Astrocyte of the spinal cord (primary cell): ENCODE measurements around the gene KDM6B.

ENCODE experiments used
- DNase-seq: peaks from one replicate; pipeline ENCODE4 v3.0.0; 2011; ENCODE audit warnings: low read depth, low spot score
- H3K4me3 ChIP-seq: 2 replicates; pipeline ENCODE4 v1.5.1; 2011; ENCODE audit warnings: low read depth, mild to moderate bottlenecking, low read length, moderate library complexity
- in situ Hi-C: cut with HindIII; loops from 2 replicates; pipeline ENCODE4 v1.10.0; 2017; ENCODE audit warnings: low sequenced_read_pairs
- TF ChIP-seq, protein P1 (sequence below): IDR thresholded peaks from 2 replicates; pipeline ENCODE4 v1.5.1; 2012; ENCODE audit warnings: low read depth, mild to moderate bottlenecking, low read length, inconsistent platforms

Gene KDM6B

DNA sequence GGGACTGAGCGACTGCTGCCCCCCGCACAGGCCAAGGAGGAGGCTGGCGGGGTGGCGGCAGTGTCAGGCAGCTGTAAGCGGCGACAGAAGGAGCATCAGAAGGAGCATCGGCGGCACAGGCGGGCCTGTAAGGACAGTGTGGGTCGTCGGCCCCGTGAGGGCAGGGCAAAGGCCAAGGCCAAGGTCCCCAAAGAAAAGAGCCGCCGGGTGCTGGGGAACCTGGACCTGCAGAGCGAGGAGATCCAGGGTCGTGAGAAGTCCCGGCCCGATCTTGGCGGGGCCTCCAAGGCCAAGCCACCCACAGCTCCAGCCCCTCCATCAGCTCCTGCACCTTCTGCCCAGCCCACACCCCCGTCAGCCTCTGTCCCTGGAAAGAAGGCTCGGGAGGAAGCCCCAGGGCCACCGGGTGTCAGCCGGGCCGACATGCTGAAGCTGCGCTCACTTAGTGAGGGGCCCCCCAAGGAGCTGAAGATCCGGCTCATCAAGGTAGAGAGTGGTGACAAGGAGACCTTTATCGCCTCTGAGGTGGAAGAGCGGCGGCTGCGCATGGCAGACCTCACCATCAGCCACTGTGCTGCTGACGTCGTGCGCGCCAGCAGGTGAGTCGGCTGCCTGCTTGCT lies 15.2 kb downstream of the KDM6B start:
- TF ChIP-seq, protein P1, sequence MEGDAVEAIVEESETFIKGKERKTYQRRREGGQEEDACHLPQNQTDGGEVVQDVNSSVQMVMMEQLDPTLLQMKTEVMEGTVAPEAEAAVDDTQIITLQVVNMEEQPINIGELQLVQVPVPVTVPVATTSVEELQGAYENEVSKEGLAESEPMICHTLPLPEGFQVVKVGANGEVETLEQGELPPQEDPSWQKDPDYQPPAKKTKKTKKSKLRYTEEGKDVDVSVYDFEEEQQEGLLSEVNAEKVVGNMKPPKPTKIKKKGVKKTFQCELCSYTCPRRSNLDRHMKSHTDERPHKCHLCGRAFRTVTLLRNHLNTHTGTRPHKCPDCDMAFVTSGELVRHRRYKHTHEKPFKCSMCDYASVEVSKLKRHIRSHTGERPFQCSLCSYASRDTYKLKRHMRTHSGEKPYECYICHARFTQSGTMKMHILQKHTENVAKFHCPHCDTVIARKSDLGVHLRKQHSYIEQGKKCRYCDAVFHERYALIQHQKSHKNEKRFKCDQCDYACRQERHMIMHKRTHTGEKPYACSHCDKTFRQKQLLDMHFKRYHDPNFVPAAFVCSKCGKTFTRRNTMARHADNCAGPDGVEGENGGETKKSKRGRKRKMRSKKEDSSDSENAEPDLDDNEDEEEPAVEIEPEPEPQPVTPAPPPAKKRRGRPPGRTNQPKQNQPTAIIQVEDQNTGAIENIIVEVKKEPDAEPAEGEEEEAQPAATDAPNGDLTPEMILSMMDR, result no peak
- H3K4me3 ChIP-seq, result no peak overlapping the region
- no peak for DNase-seq
- in situ Hi-C loops, result no loop called here

DNA sequence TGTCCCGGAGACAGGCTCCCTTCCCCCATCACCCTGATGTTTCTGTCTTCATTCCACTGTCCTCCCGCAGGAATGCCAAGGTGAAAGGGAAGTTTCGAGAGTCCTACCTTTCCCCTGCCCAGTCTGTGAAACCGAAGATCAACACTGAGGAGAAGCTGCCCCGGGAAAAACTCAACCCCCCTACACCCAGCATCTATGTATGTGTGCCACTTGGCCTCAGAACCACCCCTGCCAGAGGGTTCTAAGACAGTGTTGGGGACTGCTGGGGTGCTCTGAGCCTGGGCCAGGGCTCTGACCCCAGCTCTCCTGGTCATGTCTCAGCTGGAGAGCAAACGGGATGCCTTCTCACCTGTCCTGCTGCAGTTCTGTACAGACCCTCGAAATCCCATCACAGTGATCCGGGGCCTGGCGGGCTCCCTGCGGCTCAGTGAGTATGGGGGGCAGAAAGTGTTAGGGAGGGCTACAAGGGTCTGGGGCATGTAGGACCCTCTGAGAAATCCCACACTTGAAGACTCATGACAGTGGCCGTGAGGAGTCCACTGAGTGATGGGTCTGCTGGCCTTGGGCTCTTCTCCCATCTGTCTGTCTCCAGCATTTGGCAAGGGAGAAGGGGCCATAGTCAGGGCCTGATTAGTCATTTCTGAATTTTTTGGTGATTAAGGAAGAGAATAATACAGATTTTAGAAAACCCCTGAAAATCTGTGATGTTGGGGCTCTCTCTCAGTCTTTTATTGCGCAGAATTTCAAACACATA lies 15.9 kb downstream of the KDM6B start:
- no peak for DNase-seq
- in situ Hi-C loops, result no loop called here
- no peak overlapping the region for H3K4me3 ChIP-seq

DNA sequence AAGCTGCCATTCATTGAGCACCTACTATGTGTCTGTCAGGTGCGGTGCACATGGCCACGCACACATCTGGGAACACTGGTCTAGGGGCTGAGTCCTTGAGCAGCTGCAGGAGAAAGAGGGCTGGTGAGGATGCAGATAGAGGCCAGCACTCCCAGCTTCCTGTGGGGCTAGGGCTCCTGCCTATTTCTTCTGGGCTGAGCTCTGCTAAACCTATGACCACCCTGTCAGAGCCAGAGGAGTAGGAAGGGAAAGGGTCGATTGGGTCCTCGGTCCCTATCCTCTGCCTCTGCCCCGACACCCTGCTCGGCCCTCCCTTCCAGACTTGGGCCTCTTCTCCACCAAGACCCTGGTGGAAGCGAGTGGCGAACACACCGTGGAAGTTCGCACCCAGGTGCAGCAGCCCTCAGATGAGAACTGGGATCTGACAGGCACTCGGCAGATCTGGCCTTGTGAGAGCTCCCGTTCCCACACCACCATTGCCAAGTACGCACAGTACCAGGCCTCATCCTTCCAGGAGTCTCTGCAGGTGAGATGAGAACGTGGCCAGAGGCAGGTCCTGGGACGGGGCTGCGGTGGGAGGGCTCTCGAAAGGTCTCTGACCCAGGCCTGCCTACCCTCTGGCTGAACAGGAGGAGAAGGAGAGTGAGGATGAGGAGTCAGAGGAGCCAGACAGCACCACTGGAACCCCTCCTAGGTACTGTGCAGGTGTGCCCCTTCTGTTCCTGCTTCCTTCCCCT lies 16.9 kb downstream of the KDM6B start:
- in situ Hi-C loops, result no loop called here
- DNase-seq, result no peak
- TF ChIP-seq, protein P1, result no peak
- no peak overlapping the region for H3K4me3 ChIP-seq

More for the DNA sequence above, 15.9 kb downstream of the KDM6B start:
- TF ChIP-seq, protein P1, result no peak

GRCh38 chr17:7851438-7852261 lies 17.6 kb downstream of the KDM6B start:
- no peak overlapping the region for H3K4me3 ChIP-seq

GRCh38 chr17:7852262-7852670 lies 18.2 kb downstream of the KDM6B start:
- in situ Hi-C loops, result no loop called here
- no peak for DNase-seq
- TF ChIP-seq, protein P1, result no peak
- H3K4me3 ChIP-seq, result no peak overlapping the region

More at GRCh38 chr17:7851438-7852261, 17.6 kb downstream of the KDM6B start:
- in situ Hi-C loops, result no loop called here
- TF ChIP-seq, protein P1, result peak; percentile 88
- DNase-seq, result peak; percentile 81
